DMS79 treated with DMSO at 0.1 percent for 48 hours (cell line): ENCODE data around the gene IGSF1.
"Not testable (repeated sequence)": the region's sequence is repeated elsewhere in the genome, so short reads cannot be mapped to it uniquely, and the experiment has no call there.

Experiments used
- DNase-seq: peaks from one replicate; lab custom pipeline; 2025; lab: John Stamatoyannopoulos, UW

IGSF1 gene

GRCh38 chrX:131271826-131272225, 17.3 kb downstream of the IGSF1 start:
- DNase-seq = no peak

- no peak for DNase-seq
Observed at GRCh38 chrX:131271274-131271673, 17.8 kb downstream of the IGSF1 start.

GRCh38 chrX:131270080-131270479, 19.0 kb downstream of the IGSF1 start:
- DNase-seq = no peak

- no peak for DNase-seq
Observed at GRCh38 chrX:131264665-131265064, 24.4 kb downstream of the IGSF1 start.

GRCh38 chrX:131264053-131264452, 25.1 kb downstream of the IGSF1 start:
- no peak for DNase-seq

GRCh38 chrX:131262738-131263679, 26.1 kb downstream of the IGSF1 start:
- no peak for DNase-seq

- no peak for DNase-seq
Observed at GRCh38 chrX:131262200-131262599, 26.9 kb downstream of the IGSF1 start.

- no peak for DNase-seq
Observed at GRCh38 chrX:131257367-131257766, 31.7 kb downstream of the IGSF1 start.

GRCh38 chrX:131250984-131251738, 37.9 kb downstream of the IGSF1 start:
- DNase-seq = not testable (repeated sequence)

- no peak for DNase-seq
Observed at GRCh38 chrX:131239057-131239456, 50.0 kb downstream of the IGSF1 start.

- no peak for DNase-seq
Observed at GRCh38 chrX:131237363-131237762, 51.7 kb downstream of the IGSF1 start.

- DNase-seq = no peak
Observed at GRCh38 chrX:131235768-131236545, 53.1 kb downstream of the IGSF1 start.

- DNase-seq = no peak
Observed at GRCh38 chrX:131227608-131228007, 61.5 kb downstream of the IGSF1 start.

- DNase-seq = no peak
Observed at GRCh38 chrX:131226591-131226990, 62.5 kb downstream of the IGSF1 start.

- no peak for DNase-seq
Observed at GRCh38 chrX:131225078-131225477, 64.0 kb downstream of the IGSF1 start.
